Left ventricle myocardium inferior (tissue), 1 donor: ENCODE data around the gene FBXW8. TPM values are rescaled to one million over a fixed set of nuclear protein-coding genes. Genes with fewer than 3 reads are reported as not detected.

ENCODE experiments used
- DNase-seq: peaks from one replicate; pipeline ENCODE4 v3.0.0-alpha.2; 2020
- H3K27ac ChIP-seq: fragments of 200-600 bp; replicated peaks from 2 replicates; pipeline ENCODE4 v1.8.0; 2021
- H3K27me3 ChIP-seq: fragments of 200-600 bp; 2 replicates; pipeline ENCODE4 v1.8.0; 2021; ENCODE audit warnings: low read depth
- H3K36me3 ChIP-seq: fragments of 200-600 bp; 2 replicates; pipeline ENCODE4 v1.8.0; 2021
- H3K4me1 ChIP-seq: fragments of 200-600 bp; 2 replicates; pipeline ENCODE4 v1.8.0; 2021
- H3K4me3 ChIP-seq: fragments of 200-600 bp; 2 replicates; pipeline ENCODE4 v1.8.0; 2021; ENCODE audit warnings: mild to moderate bottlenecking, moderate library complexity
- H3K9me3 ChIP-seq: fragments of 200-600 bp; replicated peaks from 2 replicates; pipeline ENCODE4 v1.8.0; 2021
- intact Hi-C: fragments of 100-400 bp; cut with micrococcal nuclease; formaldehyde crosslinking; loops from one replicate; pipeline ENCODE4 v1.11.0; 2022
- total RNA-seq: library from RNA; stranded (reverse); fragmentation: NEBNext Ultra II Directional; extraction: Animal tissue kit (Norgen Biotek cat#: 25700); gene quantifications from one replicate; pipeline ENCODE4 v1.2.1, GENCODE V29; 2021
- TF ChIP-seq, protein P1 (sequence below): fragments of 200-600 bp; IDR thresholded peaks from 2 replicates; pipeline ENCODE4 v1.8.0; 2021; ENCODE audit warnings: antibody characterized with exemption, mild to moderate bottlenecking, borderline replicate concordance
- donor health status: DM: no; HTN: yes; CAD: no; lungs with severe emphysema.

The FBXW8 gene
- total RNA-seq, 1 donor from 2014 or later = 8.5 TPM

- Histone ChIP-seq H3K27ac (no peak overlapping the region), H3K36me3 (peaks cover 36% of the 10 kb centered on the region), H3K4me3 (no peak overlapping the region), H3K9me3 (no peaks in the 10 kb centered on the region), H3K4me1 (peaks cover 28% of the 10 kb centered on the region), H3K27me3 (no peaks in the 10 kb centered on the region)
- intact Hi-C loops = no loop called here
- TF ChIP-seq, protein P1, sequence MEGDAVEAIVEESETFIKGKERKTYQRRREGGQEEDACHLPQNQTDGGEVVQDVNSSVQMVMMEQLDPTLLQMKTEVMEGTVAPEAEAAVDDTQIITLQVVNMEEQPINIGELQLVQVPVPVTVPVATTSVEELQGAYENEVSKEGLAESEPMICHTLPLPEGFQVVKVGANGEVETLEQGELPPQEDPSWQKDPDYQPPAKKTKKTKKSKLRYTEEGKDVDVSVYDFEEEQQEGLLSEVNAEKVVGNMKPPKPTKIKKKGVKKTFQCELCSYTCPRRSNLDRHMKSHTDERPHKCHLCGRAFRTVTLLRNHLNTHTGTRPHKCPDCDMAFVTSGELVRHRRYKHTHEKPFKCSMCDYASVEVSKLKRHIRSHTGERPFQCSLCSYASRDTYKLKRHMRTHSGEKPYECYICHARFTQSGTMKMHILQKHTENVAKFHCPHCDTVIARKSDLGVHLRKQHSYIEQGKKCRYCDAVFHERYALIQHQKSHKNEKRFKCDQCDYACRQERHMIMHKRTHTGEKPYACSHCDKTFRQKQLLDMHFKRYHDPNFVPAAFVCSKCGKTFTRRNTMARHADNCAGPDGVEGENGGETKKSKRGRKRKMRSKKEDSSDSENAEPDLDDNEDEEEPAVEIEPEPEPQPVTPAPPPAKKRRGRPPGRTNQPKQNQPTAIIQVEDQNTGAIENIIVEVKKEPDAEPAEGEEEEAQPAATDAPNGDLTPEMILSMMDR = no peak
- DNase-seq = no peak
Measured at GRCh38 chr12:117006333-117006732, 95.6 kb downstream of the FBXW8 start.

- intact Hi-C loops = no loop called here
- H3K27ac ChIP-seq = no peak overlapping the region
- no peak overlapping the region for H3K4me3 ChIP-seq
- no peak for DNase-seq
- no peaks in the 10 kb centered on the region for H3K9me3 ChIP-seq
- TF ChIP-seq, protein P1 = no peak
- peaks cover 17% of the 10 kb centered on the region for H3K4me1 ChIP-seq
- H3K27me3 ChIP-seq = no peaks in the 10 kb centered on the region
- peaks cover 36% of the 10 kb centered on the region for H3K36me3 ChIP-seq
Measured at GRCh38 chr12:117007577-117007976, 96.8 kb downstream of the FBXW8 start.

DNA sequence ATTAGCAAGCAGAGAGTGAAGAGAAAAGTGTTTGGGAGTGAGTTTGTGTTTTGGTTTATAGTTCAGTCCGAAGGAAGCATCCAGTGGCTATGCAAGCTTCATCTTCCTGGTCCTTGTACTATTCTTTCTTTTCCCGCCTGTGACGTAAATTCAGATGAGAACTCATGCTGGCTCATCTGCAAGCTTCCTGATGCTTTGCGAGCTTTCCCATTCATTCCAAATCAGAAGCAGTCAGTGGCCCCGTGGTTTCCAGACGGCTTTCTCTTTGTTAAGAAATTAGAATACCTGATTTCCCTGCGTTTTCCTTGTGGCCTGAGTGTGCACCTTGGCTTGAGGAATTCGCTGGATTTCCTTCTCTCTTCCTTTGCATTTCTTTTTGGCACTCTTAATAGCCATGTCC lies 99.0 kb downstream of the FBXW8 start:
- DNase-seq = no peak
- no peaks in the 10 kb centered on the region for H3K27me3 ChIP-seq
- intact Hi-C loops = no loop called here
- peaks cover 49% of the 10 kb centered on the region for H3K36me3 ChIP-seq
- peaks cover 18% of the 10 kb centered on the region for H3K9me3 ChIP-seq
- H3K4me3 ChIP-seq = no peak overlapping the region
- no peak overlapping the region for H3K27ac ChIP-seq
- TF ChIP-seq, protein P1 = no peak
- H3K4me1 ChIP-seq = peaks cover 11% of the 10 kb centered on the region

DNA sequence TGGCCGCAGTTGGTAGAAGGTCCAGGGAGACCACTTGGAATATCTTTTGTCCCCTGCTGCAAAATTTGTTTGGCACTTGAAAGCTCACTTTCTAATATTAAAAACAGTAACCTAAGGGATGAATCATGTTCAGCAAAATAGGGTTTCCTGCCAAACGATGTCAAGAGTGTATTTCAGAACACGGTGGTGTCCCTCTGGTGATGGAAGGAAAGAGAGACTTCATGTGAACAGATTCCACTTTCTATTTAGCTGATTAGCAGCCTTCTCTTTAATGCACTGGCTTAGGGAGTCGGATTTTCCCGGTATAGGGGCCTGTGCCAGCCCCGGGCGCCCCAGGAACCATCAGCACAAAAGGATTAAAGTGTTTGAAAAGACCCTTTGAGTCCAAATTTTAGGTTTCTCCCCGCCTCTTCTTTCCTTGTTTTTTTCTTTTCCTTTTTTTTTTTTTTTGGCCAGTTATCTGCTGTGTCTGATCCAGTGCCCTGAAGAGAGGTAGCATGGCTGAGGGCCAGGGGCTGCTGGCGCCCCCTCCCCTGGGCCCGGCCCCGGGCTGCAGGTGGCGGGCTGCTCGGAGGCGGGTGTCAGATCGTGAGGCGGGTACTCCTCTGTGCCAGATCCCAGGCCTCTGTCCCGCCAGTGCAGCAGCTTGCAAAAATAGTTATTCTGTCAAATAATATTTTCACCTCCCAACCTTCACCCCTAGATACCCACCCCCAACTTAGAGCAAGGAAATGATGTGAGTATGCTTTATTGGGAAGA lies 100.1 kb downstream of the FBXW8 start:
- no peaks in the 10 kb centered on the region for H3K27me3 ChIP-seq
- H3K36me3 ChIP-seq = peaks cover 49% of the 10 kb centered on the region
- H3K4me1 ChIP-seq = peaks cover 11% of the 10 kb centered on the region
- peaks cover 23% of the 10 kb centered on the region for H3K9me3 ChIP-seq
- intact Hi-C loops = no loop called here
- peak overlapping the region; percentile 16 for H3K27ac ChIP-seq
- DNase-seq = no peak
- H3K4me3 ChIP-seq = no peak overlapping the region
- TF ChIP-seq, protein P1 = no peak

- no peaks in the 10 kb centered on the region for H3K27me3 ChIP-seq
- TF ChIP-seq, protein P1 = no peak
- H3K9me3 ChIP-seq = peaks cover 23% of the 10 kb centered on the region
- H3K36me3 ChIP-seq = peaks cover 47% of the 10 kb centered on the region
- DNase-seq = no peak
- H3K4me1 ChIP-seq = peaks cover 11% of the 10 kb centered on the region
- H3K27ac ChIP-seq = no peak overlapping the region
- intact Hi-C loops = no loop called here
- no peak overlapping the region for H3K4me3 ChIP-seq
Measured at GRCh38 chr12:117011988-117012805, 101.4 kb downstream of the FBXW8 start.
